B cell (primary cell): ENCODE data around the gene GBP5.

ENCODE experiments used
- CTCF ChIP-seq: fragments of 200-600 bp; IDR thresholded peaks from one replicate; pipeline ENCODE4 v1.8.0; 2022; ENCODE audit warnings: antibody characterized with exemption, mild to moderate bottlenecking
- EZH2 ChIP-seq: IDR thresholded peaks from 2 replicates; pipeline ENCODE4 v1.6.1; 2012; ENCODE audit warnings: borderline replicate concordance, low read depth, mild to moderate bottlenecking, moderate library complexity, low read length; ENCODE audit not compliant: insufficient read depth, poor library complexity, severe bottlenecking

GRCh38 chr1:89273324-89273778 lies 691 bp upstream of the GBP5 start:
- TF ChIP-seq EZH2 (no peak), CTCF (no peak)
